ENCODE data around the gene PARP15.
A peak's percentile ranks its signal among the peaks of the same experiment; 100 is the strongest.

Gene PARP15

GRCh38 chr3:122576174-122576940 is 1.1 kb upstream of the PARP15 start:
- DNase-seq = no peak

DNA sequence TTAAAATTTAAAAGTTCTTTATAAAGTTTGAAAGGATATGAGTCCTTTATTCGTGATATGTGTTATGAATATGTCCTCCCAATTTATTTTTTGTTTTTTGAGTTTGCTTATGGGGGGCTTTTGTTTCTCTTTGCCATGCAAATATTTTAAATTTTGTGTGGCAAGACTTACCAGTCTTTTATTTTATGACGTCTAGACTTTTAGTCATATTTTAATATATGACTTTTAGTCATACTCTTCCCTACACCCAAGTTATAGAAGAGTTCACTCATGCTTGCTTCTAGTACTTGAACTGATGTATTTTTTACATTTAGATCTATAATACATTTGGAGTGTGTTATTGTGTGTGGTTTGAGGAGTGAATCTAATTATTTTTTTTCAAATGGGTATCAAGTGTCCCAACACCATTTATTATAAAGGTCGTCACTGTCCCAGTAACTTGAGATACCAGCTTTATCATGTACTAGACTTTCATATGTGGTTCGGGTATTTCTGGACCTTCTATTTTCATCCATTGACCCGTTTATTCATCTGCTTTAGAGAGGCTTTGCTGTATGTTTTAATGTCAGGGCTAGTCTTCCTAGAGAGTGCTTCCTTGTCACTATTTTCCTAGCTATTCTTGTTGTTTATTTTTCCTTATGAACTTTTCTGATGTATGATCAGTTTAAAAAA is 755 bp downstream of the PARP15 start:
- DNase-seq = no peak

DNA sequence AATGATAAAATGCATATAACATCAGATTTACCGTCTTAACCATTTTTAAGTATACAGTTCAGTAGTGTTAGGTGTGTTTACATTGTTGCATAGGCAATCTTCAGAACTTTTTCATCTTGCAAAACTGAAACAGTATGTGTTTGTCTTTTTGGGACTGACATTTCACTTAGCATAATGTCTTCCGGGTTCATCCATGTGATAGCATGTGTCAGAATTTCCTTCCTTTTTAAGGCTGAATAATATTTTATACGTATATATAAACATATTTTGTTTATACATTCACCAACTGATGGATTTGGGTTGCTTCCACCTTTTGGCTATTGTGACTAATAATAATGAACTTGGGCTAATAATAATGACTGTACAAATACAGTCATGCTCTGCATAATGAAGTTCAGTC is 3.0 kb downstream of the PARP15 start:
- no peak for DNase-seq

GRCh38 chr3:122581622-122582021 is 4.2 kb downstream of the PARP15 start:
- no peak for DNase-seq

GRCh38 chr3:122582390-122582789 is 4.9 kb downstream of the PARP15 start:
- DNase-seq = no peak

GRCh38 chr3:122586098-122586497 is 8.6 kb downstream of the PARP15 start:
- no peak for DNase-seq

DNA sequence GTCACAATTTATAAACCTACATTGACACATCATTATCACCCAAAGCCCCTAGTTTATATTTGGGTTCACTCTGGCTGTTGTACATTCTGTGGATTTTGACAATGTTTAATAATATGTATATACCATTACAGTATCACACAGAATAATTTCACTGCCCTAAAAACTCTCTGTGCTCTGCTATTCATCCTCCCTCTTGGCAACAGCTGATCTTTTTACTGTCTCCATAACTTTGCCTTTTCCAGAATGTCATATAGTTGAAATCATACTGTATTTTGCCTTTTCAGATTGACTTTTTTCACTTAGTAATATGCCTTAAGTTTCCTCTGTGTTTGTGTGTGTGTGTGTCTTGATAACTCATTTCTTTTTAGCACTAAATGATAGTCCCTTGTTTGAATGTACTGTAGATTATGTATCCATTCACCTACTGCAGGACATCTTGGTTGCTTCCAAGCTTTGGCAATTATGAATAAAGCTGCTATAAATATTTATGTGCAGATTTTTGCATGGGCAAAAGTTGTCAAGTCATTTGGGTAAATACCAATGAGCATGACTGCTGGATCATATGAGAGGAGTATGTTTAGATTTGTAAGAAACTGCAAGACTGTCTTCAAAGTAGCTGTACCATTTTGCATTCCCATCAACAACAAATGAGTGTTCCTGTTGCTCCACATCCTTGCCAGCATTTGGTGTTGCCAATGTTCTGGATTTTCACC is 9.5 kb downstream of the PARP15 start:
- DNase-seq = no peak

DNA sequence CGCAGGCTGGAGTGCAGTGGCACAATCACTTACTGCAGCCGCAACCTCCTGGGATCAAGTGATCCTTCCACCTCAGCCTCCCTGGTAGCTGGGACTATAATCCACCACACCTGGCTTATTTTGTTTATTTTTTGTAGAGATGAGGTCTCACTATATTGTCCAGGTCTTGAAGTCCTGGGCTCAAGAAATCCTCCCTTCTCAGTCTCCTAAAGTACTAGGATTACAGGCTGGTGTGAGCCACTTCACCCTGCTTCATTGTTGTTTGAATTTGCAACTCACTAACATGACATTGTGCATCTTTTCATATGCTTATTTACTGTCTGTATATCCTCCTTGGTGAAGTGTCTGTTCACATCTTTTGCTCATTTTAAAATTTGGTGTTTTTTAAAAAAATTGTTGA is 10.1 kb downstream of the PARP15 start:
- no peak for DNase-seq

DNA sequence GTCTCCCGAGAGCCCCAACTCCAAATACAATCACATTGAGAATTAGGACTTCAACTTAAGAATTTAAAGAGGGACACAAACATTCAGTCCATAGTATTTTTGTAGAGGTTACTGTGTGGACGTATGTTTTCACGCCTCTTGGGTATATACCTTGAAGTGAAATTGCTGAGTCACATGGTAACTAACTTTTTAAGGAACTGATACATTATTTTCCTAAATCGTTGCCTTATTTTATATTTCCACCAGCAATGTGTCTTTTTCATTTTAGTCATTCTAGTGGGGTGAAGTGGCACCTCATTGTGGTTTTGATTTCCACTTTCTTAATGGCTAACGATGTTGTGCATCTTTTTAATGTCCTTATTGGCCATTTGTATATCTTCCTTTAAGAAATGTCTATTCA is 11.8 kb downstream of the PARP15 start:
- DNase-seq = no peak

GRCh38 chr3:122590610-122591009 is 13.2 kb downstream of the PARP15 start:
- DNase-seq = no peak

DNA sequence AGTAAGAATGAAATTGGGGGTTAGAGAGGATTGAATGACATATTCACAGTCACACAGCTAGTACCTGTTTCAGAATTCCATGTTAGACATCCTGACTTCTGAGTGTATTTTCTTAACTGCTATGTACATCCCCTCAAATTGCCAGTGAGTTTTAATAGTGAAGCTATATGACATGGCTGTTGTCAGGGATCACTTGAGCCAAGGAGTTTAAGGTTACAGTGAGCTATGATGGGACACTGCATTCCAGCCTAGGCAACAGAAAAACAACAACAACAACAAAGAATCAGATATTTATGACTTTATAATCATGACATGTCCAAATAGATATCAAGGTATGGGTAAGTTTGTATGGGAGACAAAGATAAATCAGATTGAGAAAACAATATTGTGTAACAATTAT is 16.6 kb downstream of the PARP15 start:
- no peak for DNase-seq

- no peak for DNase-seq
Observed at GRCh38 chr3:122598151-122598550, 20.7 kb downstream of the PARP15 start.

- no peak for DNase-seq
Observed at GRCh38 chr3:122598556-122598955, 21.1 kb downstream of the PARP15 start.

GRCh38 chr3:122602011-122602710 is 24.7 kb downstream of the PARP15 start:
- DNase-seq = no peak

- no peak for DNase-seq
Observed at GRCh38 chr3:122603056-122603455, 25.6 kb downstream of the PARP15 start.

DNA sequence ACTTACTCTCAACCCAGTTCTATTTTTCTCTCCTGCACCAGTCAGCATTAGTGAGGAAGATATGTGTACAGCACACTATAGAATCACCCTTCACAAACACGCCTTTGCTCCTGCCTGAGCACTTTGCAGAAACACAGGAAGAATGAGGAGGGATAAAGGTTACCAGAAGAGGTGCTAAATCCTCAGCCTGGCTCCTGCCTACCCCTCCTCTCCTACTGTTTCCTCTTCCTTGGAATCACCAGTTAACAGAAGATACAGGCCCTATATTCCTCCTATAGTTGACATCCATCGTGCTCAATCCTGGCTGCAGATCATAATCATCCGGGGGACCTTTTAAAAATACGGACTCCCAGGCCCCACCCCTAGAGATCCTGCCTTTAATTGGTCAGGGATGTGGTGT is 28.9 kb downstream of the PARP15 start:
- DNase-seq = no peak

- DNase-seq = no peak
Observed at GRCh38 chr3:122608916-122609315, 31.5 kb downstream of the PARP15 start.

DNA sequence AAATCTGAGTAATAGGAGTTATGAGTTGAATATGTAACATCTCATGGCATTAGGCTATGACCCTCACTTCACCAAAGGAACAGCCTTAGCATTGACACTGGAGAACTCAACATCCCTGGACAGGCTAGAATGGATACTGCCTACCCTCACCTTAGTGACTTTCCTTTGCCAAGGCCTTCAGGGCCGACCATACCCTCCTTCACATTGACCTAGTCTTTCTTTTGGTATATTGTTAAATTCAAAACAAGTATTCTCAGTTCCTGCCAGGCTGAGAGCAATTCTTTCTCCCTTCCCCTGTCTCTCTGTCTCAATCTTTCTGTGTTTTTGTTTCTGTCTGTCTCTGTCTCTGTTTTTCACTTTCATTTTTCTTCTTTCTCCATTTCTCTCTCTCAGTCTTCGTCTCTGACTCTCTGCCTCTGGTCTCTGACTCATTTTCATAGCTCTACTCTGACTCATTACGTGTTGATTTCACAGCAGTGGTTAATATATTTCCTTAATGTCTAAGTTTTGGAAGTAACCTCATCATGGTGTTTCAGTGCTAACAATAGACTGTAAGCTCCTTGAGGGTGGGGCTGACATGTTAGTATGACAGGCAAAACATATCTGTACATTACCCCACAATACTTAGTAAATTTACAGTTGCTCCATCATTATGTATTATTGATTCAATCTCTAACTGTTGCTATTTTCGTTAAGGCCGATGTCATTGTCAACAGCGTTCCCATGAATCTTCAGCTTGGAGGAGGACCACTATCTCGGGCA is 32.5 kb downstream of the PARP15 start:
- peak; percentile 46 for DNase-seq

DNA sequence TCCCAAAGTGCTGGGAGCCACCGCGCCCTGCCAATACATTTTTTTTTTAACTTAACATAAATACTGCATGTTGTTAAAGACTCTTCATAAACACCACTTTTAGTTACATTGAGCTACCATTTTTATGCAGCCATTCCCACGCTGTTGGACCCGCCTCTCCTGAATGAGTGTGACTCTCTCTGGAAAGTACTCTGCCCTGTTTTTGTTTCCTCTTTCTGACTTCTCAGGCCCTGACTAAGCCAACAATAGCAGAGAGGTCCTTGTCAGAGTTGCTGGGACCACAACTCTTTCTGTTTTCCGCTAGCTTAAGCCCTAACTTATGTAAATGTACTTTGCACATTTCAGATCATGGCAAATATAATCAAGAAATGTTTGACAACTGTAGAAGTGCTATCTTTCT is 35.2 kb downstream of the PARP15 start:
- DNase-seq = no peak

DNA sequence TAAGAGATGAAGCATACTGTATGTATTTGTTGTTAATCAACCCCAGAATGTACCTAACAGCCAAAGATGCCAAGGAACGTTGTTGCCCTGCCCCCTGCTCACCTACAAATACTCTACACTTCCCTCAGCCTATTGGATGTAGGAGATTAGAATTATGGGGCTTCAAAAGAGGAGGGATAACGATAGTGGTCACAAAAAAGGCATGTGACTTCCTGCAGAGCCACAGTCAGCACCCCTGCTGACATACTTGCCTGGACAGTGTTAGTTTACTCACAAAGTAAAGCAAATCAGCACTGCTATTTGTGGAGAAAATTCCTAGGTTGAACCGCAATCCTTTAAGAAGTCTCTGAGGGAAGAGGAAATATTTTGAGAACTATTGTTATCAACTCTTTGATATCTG is 37.9 kb downstream of the PARP15 start:
- no peak for DNase-seq

- DNase-seq = no peak
Observed at GRCh38 chr3:122618614-122619013, 41.2 kb downstream of the PARP15 start.

GRCh38 chr3:122619040-122619439 is 41.6 kb downstream of the PARP15 start:
- no peak for DNase-seq

DNA sequence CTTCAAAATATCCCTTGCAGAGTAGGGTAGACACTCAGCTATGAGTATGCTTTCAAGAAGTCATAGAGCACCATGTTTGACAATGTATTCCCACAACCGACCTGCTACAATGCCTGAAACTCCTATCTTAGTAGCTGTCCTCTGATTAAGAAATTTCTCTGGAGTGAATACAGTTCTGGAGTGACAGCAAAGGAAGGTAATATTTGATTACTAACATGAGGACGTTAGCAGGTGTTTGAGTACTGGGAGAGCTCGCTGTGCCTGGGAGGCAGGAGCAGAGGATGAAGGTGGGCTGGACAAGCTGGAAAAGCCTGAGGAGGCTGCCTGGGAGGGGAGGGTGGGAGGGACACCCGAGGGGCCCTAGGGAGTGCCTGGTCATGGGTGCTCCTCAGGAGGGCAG is 42.9 kb downstream of the PARP15 start:
- DNase-seq = no peak
